GM19025 (cell line): ENCODE results near the gene LRRC36.
"Not testable (repeated sequence)": the region's sequence is repeated elsewhere in the genome, so short reads cannot be mapped to it uniquely, and the experiment has no call there.

ENCODE experiments used
- ATAC-seq: cut with Tn5 transposase; IDR thresholded peaks from one replicate; pipeline ENCODE4 v1.9.1; 2021; ENCODE audit warnings: mild to moderate bottlenecking, low read depth, moderate library complexity; ENCODE audit not compliant: unreplicated experiment

LRRC36 gene

GRCh38 chr16:67341250-67341649, 14.6 kb downstream of the LRRC36 start:
- ATAC-seq = no peak

GRCh38 chr16:67342616-67343015, 16.0 kb downstream of the LRRC36 start:
- no peak for ATAC-seq

GRCh38 chr16:67345401-67345800, 18.8 kb downstream of the LRRC36 start:
- no peak for ATAC-seq

- ATAC-seq = no peak
Measured at GRCh38 chr16:67346341-67346740, 19.7 kb downstream of the LRRC36 start.

GRCh38 chr16:67349172-67349571, 22.6 kb downstream of the LRRC36 start:
- no peak for ATAC-seq

GRCh38 chr16:67350324-67350723, 23.7 kb downstream of the LRRC36 start:
- no peak for ATAC-seq

GRCh38 chr16:67352463-67352862, 25.8 kb downstream of the LRRC36 start:
- ATAC-seq = not testable (repeated sequence)

- ATAC-seq = no peak
Measured at GRCh38 chr16:67356396-67356795, 29.8 kb downstream of the LRRC36 start.

- no peak for ATAC-seq
Measured at GRCh38 chr16:67357561-67357960, 30.9 kb downstream of the LRRC36 start.

- ATAC-seq = not testable (repeated sequence)
Measured at GRCh38 chr16:67359540-67360269, 33.1 kb downstream of the LRRC36 start.

- no peak for ATAC-seq
Measured at GRCh38 chr16:67361038-67361437, 34.4 kb downstream of the LRRC36 start.

GRCh38 chr16:67364600-67365235, 38.1 kb downstream of the LRRC36 start:
- no peak for ATAC-seq

GRCh38 chr16:67370661-67371060, 44.0 kb downstream of the LRRC36 start:
- no peak for ATAC-seq

GRCh38 chr16:67372664-67373063, 46.0 kb downstream of the LRRC36 start:
- no peak for ATAC-seq

- ATAC-seq = not testable (repeated sequence)
Measured at GRCh38 chr16:67376012-67376411, 49.4 kb downstream of the LRRC36 start.

GRCh38 chr16:67378642-67379041, 52.0 kb downstream of the LRRC36 start:
- no peak for ATAC-seq

- no peak for ATAC-seq
Measured at GRCh38 chr16:67383284-67383683, 56.7 kb downstream of the LRRC36 start.

- ATAC-seq = no peak
Measured at GRCh38 chr16:67384778-67385510, 58.3 kb downstream of the LRRC36 start.

- ATAC-seq = no peak
Measured at GRCh38 chr16:67386861-67387455, 60.3 kb downstream of the LRRC36 start.

GRCh38 chr16:67387479-67388079, 61.0 kb downstream of the LRRC36 start:
- ATAC-seq = no peak

GRCh38 chr16:67388191-67388590, 61.6 kb downstream of the LRRC36 start:
- no peak for ATAC-seq
